Hematopoietic multipotent progenitor cell (in vitro differentiated cells): ENCODE measurements around the gene ZNF605. TPM values are rescaled to one million over a fixed set of nuclear protein-coding genes. Genes with fewer than 3 reads are reported as not detected.
"Not testable (repeated sequence)": the region's sequence is repeated elsewhere in the genome, so short reads cannot be mapped to it uniquely, and the experiment has no call there.

Experiments used
- DNase-seq, 3 donors: peaks; one replicate each; pipeline ENCODE4 v3.0.0-alpha.2; 2011 to 2015; ENCODE audit warnings: low read depth in 2 of 3, low spot score in 2 of 3
- total RNA-seq: library from RNA; depleted of rRNA; stranded (reverse); fragments of >200 nt; gene quantifications from one replicate; pipeline ENCODE4 v1.2.3, GENCODE V29; 2012

Gene ZNF605
- total RNA-seq, 1 donor = 4.3 TPM

- DNase-seq = peak; percentile 78 to 99 (median 98)
Measured at GRCh38 chr12:132908145-132909029, 47.7 kb downstream of the ZNF605 start.

- not testable (repeated sequence) for DNase-seq
Measured at GRCh38 chr12:132907789-132908144, 48.3 kb downstream of the ZNF605 start.

GRCh38 chr12:132907216-132907615 is 48.9 kb downstream of the ZNF605 start:
- DNase-seq = no peak

GRCh38 chr12:132904718-132905328 is 51.3 kb downstream of the ZNF605 start:
- peak; percentile 80 to 83 (median 81) for DNase-seq

- DNase-seq = no peak
Measured at GRCh38 chr12:132899033-132899432, 57.1 kb downstream of the ZNF605 start.

- no peak for DNase-seq
Measured at GRCh38 chr12:132888852-132889251, 67.3 kb downstream of the ZNF605 start.

- DNase-seq = peak; percentile 84 to 99 (median 99)
Measured at GRCh38 chr12:132887513-132888351, 68.4 kb downstream of the ZNF605 start, which contains the start of gene CHFR. CHFR (minus strand) TSS chr12:132887605; CDS start chr12:132887328, 277 bp downstream.

- peak in 2 of 3 donors; percentile 18 to 22 for DNase-seq
Measured at GRCh38 chr12:132886529-132887477, 69.3 kb downstream of the ZNF605 start.

- DNase-seq = no peak
Measured at GRCh38 chr12:132881818-132882217, 74.3 kb downstream of the ZNF605 start.

- not testable (repeated sequence) for DNase-seq
Measured at GRCh38 chr12:132874620-132875019, 81.5 kb downstream of the ZNF605 start.

- no peak for DNase-seq
Measured at GRCh38 chr12:132874175-132874574, 81.9 kb downstream of the ZNF605 start.

GRCh38 chr12:132873724-132874123 is 82.4 kb downstream of the ZNF605 start:
- DNase-seq = no peak

GRCh38 chr12:132872975-132873421 is 83.1 kb downstream of the ZNF605 start:
- no peak for DNase-seq

GRCh38 chr12:132872073-132872855 is 83.8 kb downstream of the ZNF605 start:
- DNase-seq = no peak

GRCh38 chr12:132869551-132869950 is 86.6 kb downstream of the ZNF605 start:
- no peak for DNase-seq
